Stimulated activated CD4-positive, alpha-beta T cell treated with anti-CD3 and anti-CD28 coated beads, Interleukin-2, amount 100 ng/mL, for 24 hours (primary cell): ENCODE results near the gene PRSS56.

Experiments
- DNase-seq, 2 donors: peaks; one replicate each; pipeline ENCODE4 v3.0.0-alpha.2; 2020

Gene PRSS56

DNA sequence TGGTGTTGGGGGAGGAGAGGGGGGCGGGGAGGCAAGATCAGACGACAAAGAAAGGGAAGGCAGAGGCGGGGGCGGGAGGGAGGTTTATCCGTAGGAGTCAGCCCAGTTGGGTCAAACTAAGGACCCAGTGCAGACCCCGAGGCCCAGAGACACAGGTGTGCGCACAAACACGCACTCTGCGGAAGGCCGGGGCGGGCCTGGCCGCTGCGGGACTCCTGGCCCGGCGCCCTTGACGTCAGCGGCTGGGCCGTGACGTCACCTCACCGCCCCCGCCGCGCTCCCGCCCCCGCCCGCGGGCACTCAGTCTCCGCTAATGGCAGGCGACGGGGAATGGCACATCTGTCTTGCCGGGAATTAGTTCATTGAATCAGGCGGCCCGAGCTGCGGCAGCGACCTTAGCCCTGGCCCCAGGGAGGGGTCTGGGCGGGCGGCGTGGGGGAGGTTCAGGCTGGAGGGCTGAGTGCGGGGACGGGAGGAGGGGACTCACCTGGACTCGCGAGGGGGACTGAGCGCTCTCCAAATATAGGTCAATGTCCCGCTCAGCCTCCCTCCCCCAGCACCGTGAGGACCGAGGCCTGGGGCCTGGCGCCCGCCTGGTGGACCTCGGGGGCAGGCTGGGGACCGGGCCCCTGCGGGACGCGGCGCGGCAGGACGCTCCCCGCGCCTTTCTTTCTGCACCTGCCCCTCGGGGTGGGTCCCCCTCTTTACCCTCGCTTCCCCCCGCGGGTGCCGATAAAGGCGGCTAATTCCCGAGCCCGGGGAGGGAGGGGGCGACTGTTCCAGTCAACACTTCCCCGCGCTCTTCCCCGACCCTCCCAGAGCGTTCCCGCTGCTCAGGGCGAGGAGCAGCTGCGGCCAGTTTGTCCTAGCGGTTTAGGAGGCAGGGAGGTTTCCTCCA, 17.0 kb upstream of the PRSS56 start:
- peak; percentile 44 to 57 for DNase-seq

- no peak for DNase-seq
These were observed 16.3 kb upstream of the PRSS56 start for GRCh38 chr2:232503809-232504323.

DNA sequence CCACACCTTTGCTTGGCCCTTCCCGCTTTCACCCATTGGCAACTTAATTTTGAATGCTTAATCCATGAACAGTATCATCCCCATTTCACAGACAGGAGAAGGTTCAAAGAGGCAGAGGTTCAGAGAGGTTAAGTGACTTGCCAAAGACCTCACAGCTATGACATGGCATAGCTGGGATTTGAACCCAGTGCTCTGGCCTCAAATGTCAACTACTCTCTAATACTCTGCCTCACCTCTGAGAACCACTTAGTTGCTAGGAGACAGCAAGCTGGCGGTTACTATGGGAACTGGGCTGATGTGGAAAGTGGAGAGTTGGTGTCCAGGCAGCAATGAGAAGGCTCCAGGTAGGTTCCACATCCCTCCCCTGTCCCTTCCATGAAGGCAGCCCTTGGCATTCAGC, 15.8 kb upstream of the PRSS56 start:
- DNase-seq = no peak

- no peak for DNase-seq
These were observed 14.3 kb upstream of the PRSS56 start for GRCh38 chr2:232505856-232506255.

GRCh38 chr2:232506709-232507108, 13.5 kb upstream of the PRSS56 start:
- no peak for DNase-seq

- no peak for DNase-seq
These were observed 11.9 kb upstream of the PRSS56 start for GRCh38 chr2:232508251-232508650.

GRCh38 chr2:232511336-232511890, 8.8 kb upstream of the PRSS56 start:
- DNase-seq = no peak

GRCh38 chr2:232512602-232513001, 7.6 kb upstream of the PRSS56 start:
- no peak for DNase-seq

GRCh38 chr2:232513353-232513752, 6.8 kb upstream of the PRSS56 start:
- no peak for DNase-seq

GRCh38 chr2:232515639-232516038, 4.5 kb upstream of the PRSS56 start:
- no peak for DNase-seq

DNA sequence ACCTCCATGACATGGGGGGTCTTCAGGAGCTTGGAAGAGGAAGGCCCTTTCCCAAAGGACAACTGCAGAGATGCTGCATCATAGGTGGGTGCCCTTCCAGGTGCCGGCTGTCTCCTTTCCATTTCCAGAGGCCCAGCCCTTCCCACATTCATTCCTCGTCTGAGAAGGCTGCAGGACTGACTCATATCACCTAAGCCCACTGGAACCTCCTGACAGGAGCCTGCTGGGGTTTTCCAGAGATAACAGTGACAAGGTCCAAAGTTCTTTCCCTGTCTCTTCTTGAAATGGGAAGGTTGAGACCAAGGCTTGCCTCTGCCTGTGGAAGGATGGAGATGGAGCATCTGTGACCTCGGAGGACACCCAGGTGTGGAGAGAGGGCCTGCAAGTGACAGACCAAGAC, 3.6 kb upstream of the PRSS56 start:
- no peak for DNase-seq

DNA sequence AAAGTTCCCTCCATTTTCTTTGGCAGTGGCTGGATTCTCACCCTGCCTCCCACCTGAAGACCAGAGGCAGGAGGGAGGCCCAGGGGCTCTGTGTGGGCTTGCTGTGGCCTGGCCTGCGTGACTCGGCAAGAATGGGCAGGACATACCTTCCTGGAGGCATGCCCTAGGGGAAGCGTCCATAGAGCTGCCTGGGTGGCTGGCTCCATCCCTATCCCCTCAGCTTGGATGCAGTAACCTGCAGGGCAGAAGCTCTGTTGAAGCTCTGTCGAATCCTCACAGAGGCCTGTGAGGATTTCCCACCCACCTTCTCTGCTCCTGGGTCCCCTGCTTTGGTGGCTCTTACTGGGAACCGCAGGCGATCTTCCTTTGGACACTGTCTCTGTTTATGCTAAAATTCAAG, 1.3 kb upstream of the PRSS56 start:
- no peak for DNase-seq

GRCh38 chr2:232520489-232520888, 301 bp downstream of the PRSS56 start:
- DNase-seq = no peak

DNA sequence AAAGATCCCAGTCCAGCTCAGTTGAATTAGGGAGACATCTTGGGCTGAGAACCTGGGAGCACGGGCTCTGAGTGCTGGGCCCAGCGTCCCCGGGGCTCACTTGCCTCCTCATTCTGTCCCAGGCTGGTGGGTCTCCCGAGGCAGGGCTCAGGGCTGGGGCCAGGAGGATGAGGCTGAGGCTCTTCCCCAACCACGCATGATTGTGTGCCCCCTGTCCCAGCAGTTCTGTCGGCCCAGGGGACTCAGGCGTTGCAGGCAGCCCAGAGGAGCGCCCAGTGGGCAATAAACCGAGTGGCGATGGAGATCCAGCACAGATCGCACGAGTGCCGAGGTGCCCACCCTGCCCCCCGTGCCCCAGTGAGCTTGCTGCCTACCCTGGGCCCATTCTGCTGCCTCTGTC, 910 bp downstream of the PRSS56 start:
- DNase-seq = no peak

DNA sequence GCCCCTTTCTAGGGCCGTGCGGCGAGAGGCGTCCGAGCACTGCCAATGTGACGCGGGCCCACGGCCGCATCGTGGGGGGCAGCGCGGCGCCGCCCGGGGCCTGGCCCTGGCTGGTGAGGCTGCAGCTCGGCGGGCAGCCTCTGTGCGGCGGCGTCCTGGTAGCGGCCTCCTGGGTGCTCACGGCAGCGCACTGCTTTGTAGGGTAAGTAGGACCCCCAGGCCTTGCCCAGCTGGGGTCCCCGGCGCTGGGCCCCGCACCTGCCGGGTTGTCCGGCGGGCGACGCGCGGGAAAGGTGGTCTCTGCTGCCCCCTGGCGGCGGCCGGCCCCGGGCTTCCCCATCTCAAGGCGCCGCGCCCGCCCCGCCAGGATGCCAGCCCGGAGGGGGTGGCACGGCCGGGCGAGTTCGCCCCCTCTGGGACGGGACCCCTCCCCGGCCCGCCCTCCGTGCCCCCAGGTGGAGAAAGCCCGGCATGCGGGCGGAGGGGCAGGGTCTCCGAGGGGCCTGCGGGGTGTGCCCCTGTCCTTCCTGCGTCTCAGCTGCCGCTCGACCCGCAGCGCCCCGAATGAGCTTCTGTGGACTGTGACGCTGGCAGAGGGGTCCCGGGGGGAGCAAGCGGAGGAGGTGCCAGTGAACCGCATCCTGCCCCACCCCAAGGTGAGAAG, 1.9 kb downstream of the PRSS56 start:
- DNase-seq = peak; percentile 81 to 82

- no peak for DNase-seq
These were observed 2.6 kb downstream of the PRSS56 start for GRCh38 chr2:232522623-232523401.

DNA sequence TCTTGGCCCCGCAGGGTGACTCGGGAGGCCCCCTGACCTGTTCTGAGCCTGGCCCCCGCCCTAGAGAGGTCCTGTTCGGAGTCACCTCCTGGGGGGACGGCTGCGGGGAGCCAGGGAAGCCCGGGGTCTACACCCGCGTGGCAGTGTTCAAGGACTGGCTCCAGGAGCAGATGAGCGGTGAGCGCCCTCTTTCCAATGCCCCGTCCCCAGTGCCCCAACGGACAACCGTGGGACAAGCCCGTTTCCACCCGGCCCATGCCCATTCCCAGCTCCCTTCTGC, 3.2 kb downstream of the PRSS56 start:
- no peak for DNase-seq

DNA sequence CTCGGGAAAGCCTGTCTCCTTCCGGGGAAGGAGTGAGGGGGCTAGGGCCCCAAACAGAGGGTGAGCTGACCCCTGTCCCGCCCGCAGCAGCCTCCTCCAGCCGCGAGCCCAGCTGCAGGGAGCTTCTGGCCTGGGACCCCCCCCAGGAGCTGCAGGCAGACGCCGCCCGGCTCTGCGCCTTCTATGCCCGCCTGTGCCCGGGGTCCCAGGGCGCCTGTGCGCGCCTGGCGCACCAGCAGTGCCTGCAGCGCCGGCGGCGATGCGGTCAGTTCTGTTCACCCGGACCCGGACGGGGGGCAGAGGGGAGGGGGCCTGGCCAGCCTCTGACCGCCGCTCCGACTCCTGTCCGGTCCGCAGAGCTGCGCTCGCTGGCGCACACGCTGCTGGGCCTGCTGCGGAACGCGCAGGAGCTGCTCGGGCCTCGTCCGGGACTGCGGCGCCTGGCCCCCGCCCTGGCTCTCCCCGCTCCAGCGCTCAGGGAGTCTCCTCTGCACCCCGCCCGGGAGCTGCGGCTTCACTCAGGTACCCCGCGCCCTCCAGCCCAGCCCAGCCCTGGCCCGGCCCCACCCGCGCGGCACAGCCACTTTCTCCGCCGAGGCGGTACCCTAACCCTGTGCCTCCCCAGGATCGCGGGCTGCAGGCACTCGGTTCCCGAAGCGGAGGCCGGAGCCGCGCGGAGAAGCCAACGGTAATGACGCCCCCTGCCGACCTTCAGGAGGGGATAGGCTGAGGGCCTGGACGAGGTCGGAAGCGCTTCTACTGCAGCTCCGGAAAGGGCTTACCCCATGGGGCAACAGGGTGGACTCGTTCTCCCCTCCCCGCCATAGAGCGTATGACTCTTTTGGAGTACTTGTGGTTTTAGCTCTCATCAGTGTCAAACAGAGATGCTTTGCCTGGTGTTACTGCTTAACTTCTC, 3.8 kb downstream of the PRSS56 start:
- peak; percentile 30 to 65 for DNase-seq

DNA sequence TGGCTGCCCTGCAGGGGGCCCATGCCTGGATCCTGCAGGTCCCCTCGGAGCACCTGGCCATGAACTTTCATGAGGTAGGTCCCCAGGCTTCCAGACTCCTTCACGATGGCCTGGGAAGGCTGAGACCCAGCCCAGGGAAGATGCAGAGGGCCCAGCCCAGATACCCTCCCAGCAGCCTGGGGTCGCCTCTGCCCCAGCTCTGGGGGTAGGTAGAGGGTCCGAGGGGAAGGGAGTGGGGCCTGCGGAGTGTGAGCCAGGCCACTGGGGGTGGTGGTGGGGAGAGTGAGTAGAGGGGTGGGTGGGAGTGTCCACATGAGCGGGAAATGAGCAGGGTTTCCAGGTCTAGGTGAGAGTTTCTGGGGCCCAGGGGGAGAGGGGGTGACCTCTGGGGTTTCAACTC, 4.6 kb downstream of the PRSS56 start:
- no peak for DNase-seq

DNA sequence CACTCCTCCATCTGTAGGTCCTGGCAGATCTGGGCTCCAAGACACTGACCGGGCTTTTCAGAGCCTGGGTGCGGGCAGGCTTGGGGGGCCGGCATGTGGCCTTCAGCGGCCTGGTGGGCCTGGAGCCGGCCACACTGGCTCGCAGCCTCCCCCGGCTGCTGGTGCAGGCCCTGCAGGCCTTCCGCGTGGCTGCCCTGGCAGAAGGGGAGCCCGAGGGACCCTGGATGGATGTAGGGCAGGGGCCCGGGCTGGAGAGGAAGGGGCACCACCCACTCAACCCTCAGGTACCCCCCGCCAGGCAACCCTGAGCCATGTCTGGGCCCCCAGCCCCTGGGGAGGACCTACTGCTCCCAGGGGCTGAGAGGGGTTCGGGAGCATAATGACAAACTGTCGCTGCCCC, 5.0 kb downstream of the PRSS56 start:
- no peak for DNase-seq

GRCh38 chr2:232525791-232526371, 5.7 kb downstream of the PRSS56 start, which contains the start of gene CHRND:
Gene CHRND, plus strand, starts transcription at chr2:232526160. Its CDS starts 56 bp downstream, at chr2:232526216.
- no peak for DNase-seq
